HTERT RPE-1 (cell line): Measurements from ENCODE around the gene CST2.
"Not testable (repeated sequence)": the region's sequence is repeated elsewhere in the genome, so short reads cannot be mapped to it uniquely, and the experiment has no call there.

Experiments used
- in situ Hi-C: fragments of 300-500 bp; cut with MboI; formaldehyde crosslinking; loops from 4 replicates; pipeline ENCODE4 v1.14.3; 2020; ENCODE audit warnings: low sequenced_read_pairs

CST2 gene

DNA sequence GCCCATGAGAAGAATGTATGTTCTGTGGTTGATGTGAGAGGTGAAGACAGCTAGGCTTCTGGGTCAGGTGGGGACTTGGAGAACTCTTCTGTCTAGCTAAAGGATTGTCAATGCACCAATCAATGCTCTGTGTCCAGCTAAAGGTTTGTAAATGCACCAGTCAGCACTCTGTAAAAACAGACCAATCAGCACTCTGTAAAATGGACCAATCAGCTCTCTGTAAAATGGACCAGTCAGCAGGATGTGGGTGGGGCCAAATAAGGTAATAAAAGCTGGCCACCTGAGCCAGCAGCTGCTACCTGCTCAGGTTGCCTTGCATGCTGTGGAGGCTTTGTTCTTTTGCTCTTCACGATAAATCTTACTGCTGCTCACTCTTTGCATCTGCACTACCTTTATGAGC is 15.0 kb downstream of the CST2 start:
- in situ Hi-C loops, result not testable (repeated sequence)

DNA sequence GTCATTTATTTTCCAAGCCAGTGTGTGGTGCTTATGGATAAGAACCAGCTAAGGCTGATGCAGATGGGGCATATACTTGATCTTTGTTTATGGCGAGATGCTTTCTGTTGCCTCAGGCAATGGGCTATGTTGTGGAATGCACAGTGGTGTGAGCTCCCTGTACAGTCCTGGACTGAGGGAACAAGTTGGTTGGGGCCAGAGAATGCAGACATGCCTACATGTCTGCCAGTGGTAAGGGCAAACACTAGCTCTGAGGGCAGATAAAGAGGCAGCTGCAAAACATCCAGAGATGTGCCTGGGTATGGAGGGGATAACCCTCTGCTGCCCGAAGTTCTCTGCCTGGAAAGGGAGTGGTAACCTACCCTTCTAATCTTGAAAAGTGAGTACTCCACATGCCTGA is 16.2 kb downstream of the CST2 start:
- in situ Hi-C loops, result not testable (repeated sequence)

DNA sequence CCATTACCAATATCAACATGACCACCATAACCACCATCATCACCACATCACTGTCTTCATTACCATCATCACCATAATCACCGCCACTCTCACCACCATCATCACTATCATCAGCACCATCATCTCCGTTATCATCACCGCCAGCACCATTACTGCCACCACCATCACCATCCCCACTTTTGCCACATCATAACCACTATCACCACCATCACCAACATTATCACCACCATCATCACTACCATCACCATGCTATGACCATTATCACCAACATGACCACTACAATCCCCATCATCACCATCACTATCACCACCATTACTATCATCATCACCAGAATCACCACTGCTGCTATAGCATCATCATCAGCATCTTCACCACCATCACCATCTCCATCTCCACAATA is 25.7 kb downstream of the CST2 start:
- in situ Hi-C loops, result no loop called here

DNA sequence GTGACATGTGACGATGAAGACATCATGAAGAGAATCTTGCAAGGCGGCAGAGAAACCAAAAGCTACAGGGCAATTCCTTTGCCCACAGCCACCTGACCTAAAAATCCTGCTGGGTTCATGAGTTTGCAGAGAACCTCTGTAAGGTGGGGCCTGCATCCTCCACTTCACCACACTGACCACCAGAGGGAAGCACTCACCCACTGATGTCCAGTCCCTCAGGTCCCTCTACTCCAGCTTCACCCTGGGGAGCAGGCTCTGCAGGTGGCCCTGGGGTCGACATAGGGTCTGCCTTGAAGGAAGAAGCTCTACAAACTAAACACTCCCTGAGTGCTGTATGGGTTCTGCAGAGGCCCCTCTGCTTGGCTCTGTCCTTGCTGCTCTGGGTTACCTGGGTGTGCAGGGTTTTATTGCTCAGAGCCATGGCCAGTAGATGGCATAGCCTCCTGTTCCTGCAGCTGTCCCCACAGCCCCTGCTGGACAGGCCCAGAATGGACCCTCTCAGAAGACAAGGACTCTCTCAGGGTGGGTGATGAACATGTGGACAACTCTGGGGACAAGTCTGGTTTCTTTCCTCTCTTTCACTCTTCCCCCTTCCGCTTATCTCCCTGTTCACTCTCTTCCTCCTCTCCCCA is 27.2 kb downstream of the CST2 start:
- in situ Hi-C loops, result not testable (repeated sequence)

DNA sequence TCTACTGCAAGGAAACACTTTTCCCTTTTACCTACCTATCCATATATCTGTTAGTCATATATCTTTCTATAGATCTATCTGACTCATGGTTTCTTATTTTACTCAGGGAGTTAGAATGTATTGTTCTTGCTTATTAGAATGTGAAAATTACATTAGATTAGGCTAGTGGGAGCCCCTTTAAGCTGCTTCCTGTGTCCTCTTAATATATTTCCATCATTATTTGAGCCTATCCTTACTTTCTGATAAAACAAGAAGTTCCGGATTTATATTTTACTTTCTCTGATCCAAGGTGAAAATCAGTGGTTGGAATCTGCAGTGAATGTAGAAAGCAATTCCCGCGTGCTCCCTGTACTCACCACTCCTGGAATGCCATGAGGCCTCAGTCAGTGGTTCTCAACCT is 31.0 kb downstream of the CST2 start:
- in situ Hi-C loops, result no loop called here

DNA sequence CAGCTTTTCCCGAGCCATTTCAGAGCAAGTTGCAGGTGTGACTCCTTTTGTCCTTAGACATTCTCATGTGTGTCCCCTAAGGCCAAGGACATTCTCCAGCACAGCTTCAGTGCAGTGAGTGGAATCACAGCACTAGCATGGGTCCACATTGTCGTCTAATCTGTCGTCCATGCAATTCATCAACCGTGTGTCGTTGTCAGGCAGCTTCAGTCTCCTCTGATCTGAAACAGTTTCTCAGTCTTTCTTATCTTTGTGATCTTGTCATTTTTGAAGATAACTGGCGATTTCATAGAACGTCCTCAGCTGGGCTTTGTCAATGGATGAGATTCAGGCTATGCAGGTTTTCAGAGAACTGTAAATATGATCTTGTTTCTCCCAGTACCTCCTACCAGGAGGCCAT is 31.7 kb downstream of the CST2 start:
- in situ Hi-C loops, result no loop called here

DNA sequence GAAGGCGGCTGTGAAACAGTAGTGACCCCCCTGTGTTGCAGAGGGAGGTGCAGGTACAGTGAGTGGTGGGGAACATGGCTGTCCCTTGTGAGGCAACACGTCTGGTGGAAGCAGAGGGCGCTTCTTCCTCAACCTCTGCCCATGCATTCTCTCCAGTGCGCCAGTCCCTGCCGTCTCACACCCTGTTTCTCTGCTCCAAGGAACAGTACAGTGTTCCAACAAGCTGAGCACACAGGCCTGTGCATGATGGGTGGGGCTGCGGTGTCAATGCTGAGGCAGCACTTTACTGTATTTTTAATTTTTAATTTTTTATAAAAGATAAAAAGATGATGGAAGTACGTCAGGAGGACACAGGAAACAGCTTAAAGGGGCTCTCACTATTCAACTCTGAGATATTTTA is 32.5 kb downstream of the CST2 start:
- in situ Hi-C loops, result no loop called here

DNA sequence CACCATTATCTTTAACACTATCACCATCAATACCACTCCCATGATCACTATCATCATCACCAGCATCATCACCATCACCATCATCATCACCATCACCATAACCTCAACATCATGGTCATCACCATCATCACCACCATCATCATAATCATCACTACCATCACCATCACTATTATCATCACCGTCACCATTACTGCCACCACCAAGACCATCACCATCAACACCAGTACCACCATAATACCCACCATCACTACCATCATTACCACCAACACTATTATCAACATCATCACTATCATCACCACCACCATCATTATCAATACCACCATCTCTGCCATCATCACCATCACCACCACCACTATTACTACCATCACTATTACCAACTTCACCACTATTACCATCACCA is 43.1 kb downstream of the CST2 start:
- in situ Hi-C loops, result no loop called here

DNA sequence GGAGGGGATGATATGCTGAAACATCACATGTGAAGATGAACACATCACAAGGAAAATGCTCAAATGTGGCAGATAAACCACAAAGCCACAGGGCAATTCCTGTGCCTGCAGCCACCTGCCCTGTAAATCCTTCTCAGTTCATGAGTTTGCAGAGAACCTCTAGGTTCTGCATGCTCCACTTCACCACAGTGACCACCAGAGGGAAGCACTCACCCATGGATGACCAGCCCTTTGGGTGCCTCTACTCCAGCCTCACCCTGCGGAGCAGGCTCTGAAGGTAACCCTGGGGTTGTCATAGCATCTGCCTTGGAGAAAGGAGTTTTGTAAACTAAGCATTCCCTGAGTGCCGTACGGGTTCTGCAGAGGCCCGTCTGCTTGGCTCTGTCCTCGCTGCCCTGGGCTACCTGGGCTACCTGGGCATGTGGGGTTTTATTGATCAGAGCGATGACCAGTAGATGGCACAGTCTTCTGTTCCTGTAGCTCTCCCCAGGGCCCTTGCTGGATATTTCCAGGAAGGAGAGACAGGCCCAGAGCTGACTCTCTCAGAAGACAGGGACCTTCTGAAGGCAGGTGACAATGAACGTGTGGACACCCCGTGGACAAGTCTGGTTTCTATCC is 44.1 kb downstream of the CST2 start:
- in situ Hi-C loops, result no loop called here

DNA sequence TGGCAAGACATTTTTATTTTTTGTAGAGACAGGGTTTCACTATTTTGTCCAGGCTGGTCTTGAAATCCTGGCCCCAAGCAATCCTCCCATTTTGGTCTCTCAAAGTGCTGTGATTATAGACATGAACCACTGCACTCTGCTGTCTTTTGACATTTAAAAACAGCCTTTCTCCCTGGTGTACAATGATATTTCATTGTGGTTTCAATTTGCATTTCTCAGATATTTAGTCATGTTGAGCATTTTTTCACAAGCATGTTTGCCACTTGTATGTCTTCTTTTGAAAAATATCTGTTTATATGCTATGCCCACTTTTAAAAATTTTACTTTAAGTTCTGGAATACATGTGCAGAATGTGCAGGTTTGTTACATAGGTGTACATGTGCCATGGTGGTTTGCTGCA is 47.9 kb downstream of the CST2 start:
- in situ Hi-C loops, result not testable (repeated sequence)

DNA sequence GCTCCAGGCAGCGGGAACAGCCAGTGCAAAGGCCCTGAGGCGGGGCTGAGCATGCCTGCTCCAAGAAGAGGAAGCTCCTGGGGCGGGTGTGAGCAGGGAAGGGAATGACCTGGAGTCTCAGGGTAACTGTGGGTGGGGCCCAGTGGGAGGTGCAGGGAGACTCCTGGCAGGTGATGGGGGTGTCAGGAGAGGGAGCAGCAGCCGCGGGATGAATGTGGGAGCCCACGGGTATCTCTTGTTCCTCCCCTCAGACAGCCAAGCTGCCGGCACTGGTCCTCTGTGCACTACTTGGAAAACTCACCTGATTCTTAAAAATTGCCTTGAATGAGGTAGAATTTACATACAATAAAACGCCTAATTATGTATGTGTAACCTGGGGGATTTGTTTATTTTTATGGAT is 49.1 kb downstream of the CST2 start:
- in situ Hi-C loops, result not testable (repeated sequence)

DNA sequence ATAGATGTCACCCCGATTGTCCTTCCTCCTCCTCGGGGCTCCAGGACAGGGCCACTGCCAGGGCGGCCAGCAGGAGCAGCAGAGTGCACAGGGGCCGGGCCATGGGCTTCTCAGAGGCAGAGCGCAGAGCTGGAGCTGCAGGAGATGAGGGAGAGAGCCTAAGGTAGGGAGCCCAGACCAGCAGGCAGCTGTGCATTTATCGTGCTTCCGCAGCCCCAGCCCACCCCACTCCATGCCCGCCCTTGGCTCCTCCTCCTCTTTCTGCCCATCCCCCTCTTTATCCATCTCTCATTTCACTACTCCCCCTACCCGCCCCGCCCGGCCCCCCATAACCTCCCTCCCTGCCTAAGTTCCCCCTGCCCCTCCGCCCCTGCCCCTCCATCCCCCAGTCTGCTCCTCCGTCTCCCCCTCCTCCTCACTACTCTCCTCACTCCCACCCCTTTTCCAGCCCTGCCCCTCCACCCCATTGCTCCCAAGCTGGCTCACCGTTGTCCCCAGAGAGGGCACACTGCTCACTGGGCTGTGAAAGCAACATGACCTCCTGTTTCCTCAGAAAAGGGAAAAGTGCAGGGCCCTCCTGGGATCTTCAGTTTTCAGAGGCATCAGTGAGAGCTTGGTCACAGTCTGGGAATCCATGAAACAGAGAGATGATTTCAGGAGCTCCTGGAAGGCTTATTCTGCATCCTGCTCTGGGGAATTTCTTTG is 50.3 kb downstream of the CST2 start:
- in situ Hi-C loops, result no loop called here

DNA sequence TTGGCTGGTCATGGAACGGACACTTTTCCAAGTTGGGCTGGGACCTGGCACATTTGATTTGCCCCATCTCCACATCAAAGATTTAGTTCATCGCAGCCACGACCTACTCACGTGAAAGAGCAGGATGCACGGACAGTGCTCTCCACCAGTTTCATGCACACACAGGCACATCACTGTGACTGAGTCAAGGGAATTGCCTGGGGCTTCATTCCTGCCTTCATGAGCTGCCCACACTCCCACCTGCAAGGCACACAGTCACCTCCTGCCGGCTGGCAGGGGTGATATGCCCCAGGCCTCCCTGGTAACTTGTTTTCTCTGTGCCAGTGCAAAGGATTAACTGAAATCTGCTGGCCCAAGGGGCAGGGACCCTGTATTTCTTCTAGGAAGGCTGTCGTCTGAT is 52.4 kb downstream of the CST2 start:
- in situ Hi-C loops, result no loop called here
